Measurements from ENCODE around the gene AKAP5. TPM values are rescaled to one million over a fixed set of nuclear protein-coding genes. Genes with fewer than 3 reads are reported as not detected.
"Not testable (repeated sequence)": the region's sequence is repeated elsewhere in the genome, so short reads cannot be mapped to it uniquely, and the experiment has no call there.

Gene AKAP5
- total and polyA plus RNA-seq, 2 of the 8 experiments (the other 6 are each of a cell fraction or from before 2014, with no cell fraction given) = 0.50 to 3.8 TPM

GRCh38 chr14:64517667-64518066, 52.4 kb downstream of the AKAP5 start:
- H3K9ac ChIP-seq (replicated peaks in 1 of 4; ENCODE audit: extremely low read depth in 1 of 4, low read depth in 3 of 4, low read length in 3 of 4); H3K56ac ChIP-seq (replicated peaks; ENCODE audit: insufficient read length, low read depth, low read length); H3K27me3 ChIP-seq (replicated peaks in 1 of 4; ENCODE audit: control insufficient read depth in 3 of 4, extremely low read depth in 1 of 4, insufficient read depth in 3 of 4, low read length in 3 of 4); H2BK20ac ChIP-seq (ENCODE audit: low read length); H3K4me2 ChIP-seq (ENCODE audit: insufficient read depth in 1 of 2, low read depth in 2 of 2, low read length in 2 of 2); H2BK5ac ChIP-seq (ENCODE audit: low read depth, low read length); H3K23ac ChIP-seq (ENCODE audit: insufficient read length); H2AK5ac ChIP-seq (ENCODE audit: low read depth, low read length); H3K9me3 ChIP-seq (ENCODE audit: insufficient read depth in 2 of 2, low read depth in 1 of 2, low read length in 1 of 2); H2BK12ac ChIP-seq (ENCODE audit: low read depth, low read length); DNase-seq (ENCODE audit: low read depth in 1 of 2, low spot score in 2 of 2); H3K27ac ChIP-seq (ENCODE audit: low read depth, low read length); FAIRE-seq; H3K4me1 ChIP-seq (replicated peaks in 1 of 4; ENCODE audit: control insufficient read depth in 3 of 4, insufficient read depth in 4 of 4, low read length in 3 of 4); H2BK120ac ChIP-seq (replicated peaks; ENCODE audit: low read depth, low read length); H4K20me1 ChIP-seq (replicated peaks in 1 of 2; ENCODE audit: control insufficient read depth in 1 of 2, insufficient read depth in 2 of 2, low read length in 2 of 2); H4K5ac ChIP-seq (ENCODE audit: insufficient read length, low read depth, low read length); H3K18ac ChIP-seq (ENCODE audit: extremely low read depth, low read length); H3K4ac ChIP-seq (replicated peaks; ENCODE audit: insufficient read length, low read depth, low read length); H2BK15ac ChIP-seq (ENCODE audit: low read length); H4K8ac ChIP-seq (ENCODE audit: extremely low read depth, insufficient read depth, low read length); H3K14ac ChIP-seq (ENCODE audit: insufficient read length); H3K23me2 ChIP-seq (ENCODE audit: low read depth, low read length); H4K91ac ChIP-seq (replicated peaks; ENCODE audit: insufficient read length, low read length); H3K79me1 ChIP-seq (ENCODE audit: low read depth, low read length); H3K4me3 ChIP-seq (ENCODE audit: extremely low read depth in 1 of 4, insufficient read depth in 2 of 4, low read depth in 3 of 4, low read length in 4 of 4); H2AFZ ChIP-seq (ENCODE audit: low read length): not testable (repeated sequence)
- CTCF ChIA-PET (ENCODE audit: partially characterized antibody) = interaction anchor here (1.0 kb wide), 1 partner anchor 23 kb away, joined by 5 read pairs; the partner anchor contains the start of gene HSPA2
- POLR2A ChIA-PET (ENCODE audit: partially characterized antibody) = interaction anchor here (5.5 kb wide), 1 partner anchor 23 kb away, joined by 27 read pairs; the partner anchor contains the start of gene HSPA2
- WGBS, 2 experiments (ENCODE audit: extremely low coverage in 1 of 2, insufficient coverage in 1 of 2, insufficient read length in 1 of 2, insufficient replicate concordance in 2 of 2, low coverage in 1 of 2, low lambda C conversion rate in 2 of 2, missing lambda C conversion rate in 1 of 2) = 96% methylated on average over 6 of the region's 6 CpGs; no CpG with 5 or more reads in 1 of the 2 experiments
- H3K36me3 ChIP-seq (ENCODE audit: control insufficient read depth in 2 of 4, insufficient read depth in 4 of 4, low read length in 3 of 4) = peaks cover 0 to 12% (median 4%) of the 10 kb centered on the region in 4 experiments; a peak in 5 of 8 replicates
- peaks cover 0 to 70% of the 10 kb centered on the region in 2 experiments; a peak in 2 of 4 replicates for H3K79me2 ChIP-seq (ENCODE audit: control insufficient read depth in 1 of 2, insufficient read depth in 2 of 2, low read length in 2 of 2)
